ENCODE data around the gene NR1H2. TPM values are rescaled to one million over a fixed set of nuclear protein-coding genes. Genes with fewer than 3 reads are reported as not detected.

NR1H2 gene
- total and polyA plus RNA-seq, 7 donors: 74.9 to 153 (median 135) TPM

- no peak for TF ChIP-seq CTCF (IDR thresholded peaks at IDR 0.05)
- Histone ChIP-seq H3K9me3 (no peaks in the 10 kb centered on the region), H3K27ac (peak overlapping the region; percentile 66), H3K4me1 (peaks cover 14% of the 10 kb centered on the region), H3K27me3 (ENCODE audit: insufficient read depth in 3 of 3, low read length in 2 of 3) (peaks cover 0 to 7% (median 4%) of the 10 kb centered on the region in 3 donors), H3K4me3 (peak overlapping the region; percentile 47), H3K36me3 (ENCODE audit: insufficient read depth in 1 of 2, low read depth in 1 of 2) (no peaks in the 10 kb centered on the region)
- peak in 1 of 2 donors; percentile 39 for DNase-seq
- ATAC-seq: no peak
- 75 to 83% (median 82%) methylated on average over 24 to 26 of the region's 26 CpGs for WGBS, 3 donors
- intact Hi-C loops (cut with DNase I): loop anchor here in 1 of 2 donors (5.0 kb wide), 1 partner anchor 40 kb away; no protein-coding TSS in a partner anchor
Measured at GRCh38 chr19:50427318-50427925, 51.2 kb downstream of the NR1H2 start.

GRCh38 chr19:50427997-50428425 is 51.8 kb downstream of the NR1H2 start:
- TF ChIP-seq CTCF (IDR thresholded peaks at IDR 0.05): no peak
- DNase-seq (peak; percentile 86 to 94), ATAC-seq (peak; percentile 62 to 77 (median 68))
- Histone ChIP-seq H3K4me3 (peak overlapping the region; percentile 47), H3K4me1 (peaks cover 18% of the 10 kb centered on the region), H3K9me3 (no peaks in the 10 kb centered on the region), H3K27me3 (ENCODE audit: insufficient read depth in 3 of 3, low read length in 2 of 3) (peaks cover 0 to 10% (median 0%) of the 10 kb centered on the region in 3 donors), H3K36me3 (ENCODE audit: insufficient read depth in 1 of 2, low read depth in 1 of 2) (no peaks in the 10 kb centered on the region), H3K27ac (peak overlapping the region; percentile 66)
- intact Hi-C loops (cut with DNase I): loop anchor here in 1 of 2 donors (5.0 kb wide), 1 partner anchor 41 kb away; no protein-coding TSS in a partner anchor
- 5 to 8% (median 7%) methylated on average over 25 to 38 of the region's 38 CpGs for WGBS, 3 donors

DNA sequence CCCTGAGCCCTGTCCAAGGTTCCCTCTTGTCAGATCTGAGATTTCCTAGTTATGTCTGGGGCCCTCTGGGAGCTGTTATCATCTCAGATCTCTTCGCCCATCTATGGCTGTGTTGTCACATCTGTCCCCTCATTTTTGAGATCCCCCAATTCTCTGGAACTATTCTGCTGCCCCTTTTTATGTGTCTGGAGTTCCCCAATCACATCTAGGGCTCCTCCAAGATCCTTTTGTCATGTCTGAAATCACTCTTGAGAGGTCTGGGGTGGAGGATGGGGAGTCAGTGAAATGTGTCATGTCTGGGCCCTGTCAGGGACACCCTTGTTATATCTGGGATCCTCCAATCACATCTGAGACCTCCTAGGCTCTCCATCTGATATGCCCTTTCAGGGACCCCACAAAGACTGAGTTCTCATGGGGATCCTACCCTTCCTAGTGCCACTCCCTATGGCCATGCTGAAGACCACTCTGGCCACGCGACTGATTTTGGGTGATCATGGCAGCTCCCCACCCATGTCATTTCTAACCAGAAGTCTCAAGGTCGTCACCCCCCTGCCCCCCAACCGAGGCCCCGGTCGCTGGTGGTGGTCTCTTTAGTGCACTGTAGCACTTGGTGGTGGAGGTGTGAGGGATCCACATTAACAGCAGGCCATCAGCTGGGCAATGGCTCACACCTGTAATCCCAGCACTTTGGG is 52.7 kb downstream of the NR1H2 start:
- intact Hi-C loops (cut with DNase I): loop anchor here in 1 of 2 donors (5.0 kb wide), 1 partner anchor 42 kb away; no protein-coding TSS in a partner anchor
- H3K36me3 ChIP-seq (ENCODE audit: insufficient read depth in 1 of 2, low read depth in 1 of 2): no peaks in the 10 kb centered on the region

DNA sequence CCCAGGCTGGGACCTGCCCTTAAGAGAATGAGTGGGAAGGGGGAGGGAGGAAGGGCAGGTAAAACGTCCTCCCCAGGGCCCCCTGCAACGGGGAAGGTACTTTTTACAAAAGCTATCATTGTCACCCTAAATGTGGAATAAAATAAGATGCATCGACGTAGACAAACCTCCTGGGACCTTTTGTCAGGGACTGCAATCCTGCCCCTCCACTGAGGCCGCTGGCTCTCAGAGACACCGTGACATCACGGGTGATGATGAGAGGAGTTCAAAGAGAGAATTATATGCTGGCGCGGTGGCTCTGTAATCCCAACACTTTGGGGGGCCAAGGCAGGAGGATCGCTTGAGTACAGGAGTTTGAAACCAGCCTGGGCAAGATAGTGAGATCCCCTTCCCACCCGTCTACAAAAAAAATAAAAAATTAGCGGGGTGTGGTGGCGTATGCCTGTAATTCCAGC is 54.7 kb downstream of the NR1H2 start:
- H3K36me3 ChIP-seq (ENCODE audit: insufficient read depth in 1 of 2, low read depth in 1 of 2): peaks cover 0 to 9% of the 10 kb centered on the region in 2 donors
- intact Hi-C loops (cut with DNase I): no loop called here
- ATAC-seq: no peak

More for the DNA sequence above, 52.7 kb downstream of the NR1H2 start:
- 80 to 87% (median 83%) methylated on average over 7 of the region's 7 CpGs for WGBS, 3 donors
- ATAC-seq: no peak
- Histone ChIP-seq H3K27ac (peak overlapping the region; percentile 66), H3K9me3 (no peaks in the 10 kb centered on the region), H3K4me1 (peaks cover 18% of the 10 kb centered on the region), H3K4me3 (no peak overlapping the region), H3K27me3 (ENCODE audit: insufficient read depth in 3 of 3, low read length in 2 of 3) (peaks cover 0 to 11% (median 0%) of the 10 kb centered on the region in 3 donors)
- no peak for TF ChIP-seq CTCF (IDR thresholded peaks at IDR 0.05)
- DNase-seq: no peak

More for the DNA sequence above, 54.7 kb downstream of the NR1H2 start:
- WGBS, 3 donors: 20 to 24% (median 20%) methylated on average over 13 of the region's 13 CpGs
- peak overlapping the region; percentile 87 for H3K27ac ChIP-seq
- no peaks in the 10 kb centered on the region for H3K9me3 ChIP-seq
- no peak for DNase-seq
- peak overlapping the region; percentile 79 for H3K4me3 ChIP-seq
- no peak for TF ChIP-seq CTCF (IDR thresholded peaks at IDR 0.05)
- peaks cover 18% of the 10 kb centered on the region for H3K4me1 ChIP-seq
- peaks cover 0 to 11% (median 0%) of the 10 kb centered on the region in 3 donors for H3K27me3 ChIP-seq (ENCODE audit: insufficient read depth in 3 of 3, low read length in 2 of 3)

All from psoas muscle (tissue), 8 donors.